ENCODE data around the gene FIGN. TPM values are rescaled to one million over a fixed set of nuclear protein-coding genes. Genes with fewer than 3 reads are reported as not detected.

Gene FIGN
- polyA plus RNA-seq, 1 donor from 2014 or later = 0.71 TPM

GRCh38 chr2:163621445-163622004 lies 114.3 kb downstream of the FIGN start:
- H3K27ac ChIP-seq (ENCODE audit: low read length) = no peak overlapping the region
- no peaks in the 10 kb centered on the region for H4K20me1 ChIP-seq (ENCODE audit: insufficient read depth)
- no peaks in the 10 kb centered on the region for H3F3A ChIP-seq (ENCODE audit: insufficient read depth, low read length, poor library complexity, severe bottlenecking)
- no peaks in the 10 kb centered on the region for H3K9me2 ChIP-seq (ENCODE audit: insufficient read depth, low read length)
- H3K79me2 ChIP-seq (replicated peaks; ENCODE audit: insufficient read depth, low read length) = no peaks in the 10 kb centered on the region
- no peak overlapping the region for H3K4me2 ChIP-seq (ENCODE audit: low read length)
- no peaks in the 10 kb centered on the region for H3K9me3 ChIP-seq (ENCODE audit: low read length)
- H3K9ac ChIP-seq (ENCODE audit: low read length) = no peak overlapping the region
- H3K27me3 ChIP-seq (ENCODE audit: insufficient read depth, low read depth, low read length) = no peaks in the 10 kb centered on the region
- H3K4me3 ChIP-seq (ENCODE audit: low read length) = no peak overlapping the region
- no peak overlapping the region for H2AFZ ChIP-seq (ENCODE audit: low read depth, low read length)
- TF ChIP-seq TAF1 (IDR thresholded peaks at IDR 0.05; ENCODE audit: low read depth) (no peak), EP300 (conservative IDR thresholded peaks at IDR 0.05; ENCODE audit: poor library complexity, severe bottlenecking) (no peak), SMC3 (conservative IDR thresholded peaks at IDR 0.05; ENCODE audit: poor library complexity) (no peak), REST (IDR thresholded peaks at IDR 0.05; ENCODE audit: borderline replicate concordance) (no peak), POLR2AphosphoS5 (IDR thresholded peaks at IDR 0.05) (no peak), EZH2 (IDR thresholded peaks at IDR 0.05; ENCODE audit: borderline replicate concordance, insufficient read depth, low read length, poor library complexity, severe bottlenecking) (no peak), RAD21 (conservative IDR thresholded peaks at IDR 0.05) (no peak), MXI1 (conservative IDR thresholded peaks at IDR 0.05; ENCODE audit: poor library complexity, severe bottlenecking) (no peak)
- TF ChIP-seq, protein P1, sequence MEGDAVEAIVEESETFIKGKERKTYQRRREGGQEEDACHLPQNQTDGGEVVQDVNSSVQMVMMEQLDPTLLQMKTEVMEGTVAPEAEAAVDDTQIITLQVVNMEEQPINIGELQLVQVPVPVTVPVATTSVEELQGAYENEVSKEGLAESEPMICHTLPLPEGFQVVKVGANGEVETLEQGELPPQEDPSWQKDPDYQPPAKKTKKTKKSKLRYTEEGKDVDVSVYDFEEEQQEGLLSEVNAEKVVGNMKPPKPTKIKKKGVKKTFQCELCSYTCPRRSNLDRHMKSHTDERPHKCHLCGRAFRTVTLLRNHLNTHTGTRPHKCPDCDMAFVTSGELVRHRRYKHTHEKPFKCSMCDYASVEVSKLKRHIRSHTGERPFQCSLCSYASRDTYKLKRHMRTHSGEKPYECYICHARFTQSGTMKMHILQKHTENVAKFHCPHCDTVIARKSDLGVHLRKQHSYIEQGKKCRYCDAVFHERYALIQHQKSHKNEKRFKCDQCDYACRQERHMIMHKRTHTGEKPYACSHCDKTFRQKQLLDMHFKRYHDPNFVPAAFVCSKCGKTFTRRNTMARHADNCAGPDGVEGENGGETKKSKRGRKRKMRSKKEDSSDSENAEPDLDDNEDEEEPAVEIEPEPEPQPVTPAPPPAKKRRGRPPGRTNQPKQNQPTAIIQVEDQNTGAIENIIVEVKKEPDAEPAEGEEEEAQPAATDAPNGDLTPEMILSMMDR (IDR thresholded peaks at IDR 0.05; ENCODE audit: poor library complexity, severe bottlenecking) = no peak
- H3K36me3 ChIP-seq (ENCODE audit: insufficient read depth, low read length) = no peaks in the 10 kb centered on the region

- Histone ChIP-seq H3K4me2 (ENCODE audit: low read length) (no peak overlapping the region), H3K79me2 (replicated peaks; ENCODE audit: insufficient read depth, low read length) (no peaks in the 10 kb centered on the region), H3K36me3 (ENCODE audit: insufficient read depth, low read length) (no peaks in the 10 kb centered on the region), H2AFZ (ENCODE audit: low read depth, low read length) (no peak overlapping the region), H3K9ac (ENCODE audit: low read length) (no peak overlapping the region), H3K27me3 (ENCODE audit: insufficient read depth, low read depth, low read length) (no peaks in the 10 kb centered on the region), H3K4me3 (ENCODE audit: low read length) (no peak overlapping the region), H3K9me3 (ENCODE audit: low read length) (no peaks in the 10 kb centered on the region), H3K27ac (ENCODE audit: low read length) (no peak overlapping the region), H3F3A (ENCODE audit: insufficient read depth, low read length, poor library complexity, severe bottlenecking) (peaks cover 5% of the 10 kb centered on the region), H4K20me1 (ENCODE audit: insufficient read depth) (no peaks in the 10 kb centered on the region), H3K9me2 (ENCODE audit: insufficient read depth, low read length) (no peaks in the 10 kb centered on the region)
- TF ChIP-seq SMC3 (conservative IDR thresholded peaks at IDR 0.05; ENCODE audit: poor library complexity) (no peak), EZH2 (IDR thresholded peaks at IDR 0.05; ENCODE audit: borderline replicate concordance, insufficient read depth, low read length, poor library complexity, severe bottlenecking) (no peak), EP300 (conservative IDR thresholded peaks at IDR 0.05; ENCODE audit: poor library complexity, severe bottlenecking) (no peak), POLR2AphosphoS5 (IDR thresholded peaks at IDR 0.05) (no peak), MXI1 (conservative IDR thresholded peaks at IDR 0.05; ENCODE audit: poor library complexity, severe bottlenecking) (no peak), REST (IDR thresholded peaks at IDR 0.05; ENCODE audit: borderline replicate concordance) (no peak), TAF1 (IDR thresholded peaks at IDR 0.05; ENCODE audit: low read depth) (no peak), RAD21 (conservative IDR thresholded peaks at IDR 0.05) (no peak)
- TF ChIP-seq, protein P1 (IDR thresholded peaks at IDR 0.05; ENCODE audit: poor library complexity, severe bottlenecking) = no peak
Observed at GRCh38 chr2:163617517-163617916, 118.3 kb downstream of the FIGN start.
